Measurements from ENCODE around the gene ZCCHC14.

- no peak for TF ChIP-seq EZH2 (IDR thresholded peaks at IDR 0.05; ENCODE audit: insufficient read depth, poor library complexity, severe bottlenecking)
- no peak for TF ChIP-seq EZH2phosphoT487 (IDR thresholded peaks at IDR 0.05; ENCODE audit: insufficient read depth, low read depth)
These were observed 104.6 kb downstream of the ZCCHC14 start for GRCh38 chr16:87387942-87388817.
